ENCODE results near the gene NGB.

GRCh38 chr14:77299771-77300170, 28.8 kb upstream of the NGB start:
- TF ChIP-seq CTCF (IDR thresholded peaks at IDR 0.05; ENCODE audit: low read depth, low read length, poor library complexity, severe bottlenecking) (no peak), EZH2phosphoT487 (IDR thresholded peaks at IDR 0.05; ENCODE audit: borderline replicate concordance, low read length) (no peak)
